T-helper 1 cell (primary cell): ENCODE results near the gene AGFG1.

Source experiments
- DNase-seq, 5 donors: peaks; one replicate each; pipeline ENCODE4 v3.0.0-alpha.2; 2012 to 2020

The AGFG1 gene

GRCh38 chr2:227462462-227462951 is 9.4 kb upstream of the AGFG1 start:
- peak in 1 of 5 donors; percentile 40 for DNase-seq

GRCh38 chr2:227462972-227463931 is 8.7 kb upstream of the AGFG1 start:
- peak in 1 of 5 donors; percentile 17 for DNase-seq

GRCh38 chr2:227464361-227464760 is 7.6 kb upstream of the AGFG1 start:
- peak in 1 of 5 donors; percentile 67 for DNase-seq

- DNase-seq: no peak
Measured at GRCh38 chr2:227464851-227465250, 7.1 kb upstream of the AGFG1 start.

- DNase-seq: no peak
Measured at GRCh38 chr2:227466887-227467600, 4.9 kb upstream of the AGFG1 start.

GRCh38 chr2:227471412-227471811 is 544 bp upstream of the AGFG1 start:
- DNase-seq: no peak

- peak; percentile 28 to 45 (median 31) for DNase-seq
Measured at GRCh38 chr2:227472265-227473121, 537 bp downstream of the AGFG1 start.

GRCh38 chr2:227473122-227473461 is 1.1 kb downstream of the AGFG1 start:
- no peak for DNase-seq

GRCh38 chr2:227473806-227474205 is 1.9 kb downstream of the AGFG1 start:
- DNase-seq: no peak

GRCh38 chr2:227474410-227474809 is 2.5 kb downstream of the AGFG1 start:
- no peak for DNase-seq

- no peak for DNase-seq
Measured at GRCh38 chr2:227477291-227477690, 5.3 kb downstream of the AGFG1 start.

- DNase-seq: no peak
Measured at GRCh38 chr2:227479865-227480475, 8.0 kb downstream of the AGFG1 start.

- no peak for DNase-seq
Measured at GRCh38 chr2:227480528-227480927, 8.6 kb downstream of the AGFG1 start.

GRCh38 chr2:227482638-227483340 is 10.8 kb downstream of the AGFG1 start:
- peak in 1 of 5 donors; percentile 21 for DNase-seq

- no peak for DNase-seq
Measured at GRCh38 chr2:227485429-227485828, 13.5 kb downstream of the AGFG1 start.

GRCh38 chr2:227486688-227487087 is 14.7 kb downstream of the AGFG1 start:
- no peak for DNase-seq

GRCh38 chr2:227488045-227488444 is 16.1 kb downstream of the AGFG1 start:
- DNase-seq: no peak

- DNase-seq: no peak
Measured at GRCh38 chr2:227491386-227491785, 19.4 kb downstream of the AGFG1 start.

- no peak for DNase-seq
Measured at GRCh38 chr2:227493524-227493923, 21.6 kb downstream of the AGFG1 start.

- no peak for DNase-seq
Measured at GRCh38 chr2:227497158-227497557, 25.2 kb downstream of the AGFG1 start.

GRCh38 chr2:227499627-227500300 is 27.8 kb downstream of the AGFG1 start:
- DNase-seq: no peak
